K562 (cell line): ENCODE results near the gene AGT. TPM values are rescaled to one million over a fixed set of nuclear protein-coding genes. Genes with fewer than 3 reads are reported as not detected.

Experiments
- ATAC-seq: fragments of 200-7000 bp; cut with Tn5 transposase; 3 replicates; pipeline ENCODE4 v1.9.1; 2020; ENCODE audit warnings: moderate library complexity
- BruUV-seq: library from RNA; stranded (reverse); fragments of 400-500 nt; replicated peaks from 2 replicates; lab custom pipeline; 2021; lab: Mats Ljungman, UMichigan
- CTCF ChIA-PET: fragments of 300-600 bp; formaldehyde crosslinking; extraction: SDS; loops from one replicate; lab custom pipeline; 2021; ENCODE audit warnings: low intra/inter-chr PET ratio; lab: Yijun Ruan, JAX
- POLR2A ChIA-PET: fragments of 300-600, 350-650 bp; sonication (Branson Sonifier 250); formaldehyde crosslinking; extraction: SDS; loops from one replicate; lab custom pipeline; 2021; ENCODE audit warnings: antibody characterized with exemption, inconsistent platforms; lab: Yijun Ruan, JAX
- DNase-seq, 4 experiments: peaks; one replicate each; pipeline versions ENCODE4 v3.0.0 to v3.0.0-alpha.2; 2011 to 2018; ENCODE audit warnings: low spot score in 3 of 4, mixed read lengths in 3 of 4; ENCODE audit errors: extremely low read depth in 1 of 4
- FAIRE-seq: peaks from 2 replicates; lab custom pipeline; 2011; peaks lifted over from hg19 to GRCh38; lab: Jason Lieb, UNC
- H2AFZ ChIP-seq: 2 replicates; pipeline ENCODE4 v1.6.0; 2011; ENCODE audit warnings: low read depth, low read length, control low read depth, inconsistent platforms
- H3K27ac ChIP-seq: fragments of 200-600 bp; 3 replicates; pipeline ENCODE4 v1.8.0; 2011; ENCODE audit warnings: low read depth, mild to moderate bottlenecking, control low read depth, inconsistent platforms, low read length, moderate library complexity, mixed read lengths; ENCODE audit errors: extremely low read depth
- H3K27me3 ChIP-seq, 2 experiments: fragments of 300-600 bp in 1 of 2; 2 replicates in 1 of 2; 3 replicates in 1 of 2; pipeline versions ENCODE4 v1.6.0 to v1.8.0; 2011; ENCODE audit warnings: inconsistent platforms in 2 of 2, low read length in 2 of 2, mild to moderate bottlenecking in 1 of 2, mixed read lengths in 1 of 2, moderate library complexity in 1 of 2; ENCODE audit not compliant: control insufficient read depth in 2 of 2, insufficient read depth in 2 of 2
- H3K36me3 ChIP-seq: fragments of 300-600 bp; 3 replicates; pipeline ENCODE4 v1.8.0; 2011; ENCODE audit warnings: mild to moderate bottlenecking, low read length, inconsistent platforms; ENCODE audit not compliant: control insufficient read depth, insufficient read depth
- H3K4me1 ChIP-seq, 2 experiments: fragments of 200-600 bp in 1 of 2; replicated peaks in 1 of 2; 2 replicates in 1 of 2; 3 replicates in 1 of 2; pipeline versions ENCODE4 v1.5.1 to v1.8.0; 2011; ENCODE audit warnings: inconsistent platforms in 2 of 2, low read length in 2 of 2, mild to moderate bottlenecking in 1 of 2, mixed read lengths in 1 of 2, moderate library complexity in 1 of 2; ENCODE audit not compliant: control insufficient read depth in 2 of 2, insufficient read depth in 2 of 2
- H3K4me2 ChIP-seq: 2 replicates; pipeline ENCODE4 v1.6.1; 2011; ENCODE audit warnings: low read length, control low read depth, inconsistent platforms, mixed read lengths; ENCODE audit not compliant: insufficient read depth
- H3K4me3 ChIP-seq: fragments of 200-600 bp; sonication (generic), shearing (Covaris generic); 2 replicates; pipeline ENCODE4 v1.5.1; 2016; ENCODE audit warnings: control low read depth, inconsistent platforms
- H3K79me2 ChIP-seq: fragments of 200-600 bp; 3 replicates; pipeline ENCODE4 v1.8.0; 2011; ENCODE audit warnings: low read length, inconsistent platforms; ENCODE audit not compliant: control insufficient read depth, insufficient read depth
- H3K9ac ChIP-seq, 2 experiments: 2 replicates each; pipeline versions ENCODE4 v1.6.0 to v1.6.1; 2011; ENCODE audit warnings: low read depth in 2 of 2, low read length in 2 of 2, control low read depth in 1 of 2, inconsistent platforms in 1 of 2, mild to moderate bottlenecking in 1 of 2, mixed read lengths in 1 of 2; ENCODE audit not compliant: insufficient read depth in 1 of 2
- H3K9me1 ChIP-seq: one replicate; pipeline ENCODE4 v1.6.0; 2011; ENCODE audit warnings: inconsistent platforms, mild to moderate bottlenecking, low read length, moderate library complexity; ENCODE audit not compliant: control insufficient read depth, insufficient read depth
- H3K9me3 ChIP-seq: replicated peaks from 2 replicates; pipeline ENCODE4 v1.5.1; 2011; ENCODE audit warnings: low read depth, low read length, inconsistent platforms; ENCODE audit not compliant: control insufficient read depth, insufficient read depth
- H4K20me1 ChIP-seq: replicated peaks from 2 replicates; pipeline ENCODE4 v1.6.1; 2011; ENCODE audit warnings: low read length, inconsistent platforms, mixed read lengths; ENCODE audit not compliant: control insufficient read depth, insufficient read depth
- HEY1 ChIP-seq: fragments of 250-450 bp; sonication (Bioruptor Pico); IDR thresholded peaks from 2 replicates; pipeline ENCODE4 v1.5.0; 2020; ENCODE audit warnings: mild to moderate bottlenecking, moderate library complexity, borderline replicate concordance
- MAZ ChIP-seq, 2 experiments: fragments of 450-650 bp in 1 of 2; sonication (generic) in 1 of 2; formaldehyde crosslinking; IDR thresholded peaks in 1 of 2; conservative IDR thresholded peaks in 1 of 2; 2 replicates each; pipeline versions ENCODE4 v1.4.0 to v1.5.0; 2020; ENCODE audit warnings: mild to moderate bottlenecking in 1 of 2, missing genetic modification reagents in 1 of 2
- MED1 ChIP-seq: sonication (generic); formaldehyde crosslinking; IDR thresholded peaks from 2 replicates; pipeline ENCODE4 v1.8.1; 2023; ENCODE audit warnings: missing genetic modification reagents, borderline replicate concordance
- NUFIP1 ChIP-seq: fragments of 450-650 bp; IDR thresholded peaks from 2 replicates; pipeline ENCODE4 v1.6.1; 2018; ENCODE audit not compliant: partially characterized antibody
- RB1 ChIP-seq: fragments of 450-650 bp; IDR thresholded peaks from 2 replicates; pipeline ENCODE4 v1.6.1; 2017; ENCODE audit warnings: low read depth, mild to moderate bottlenecking
- RBBP5 ChIP-seq: fragments of 200-600 bp; sonication (generic); IDR thresholded peaks from 2 replicates; pipeline ENCODE4 v1.6.1; 2012; ENCODE audit warnings: borderline replicate concordance, mild to moderate bottlenecking, low read length, control low read depth, inconsistent platforms; ENCODE audit not compliant: insufficient read depth, poor library complexity, severe bottlenecking
- RBM15 ChIP-seq: fragments of 200-400 bp; formaldehyde crosslinking; IDR thresholded peaks from 2 replicates; pipeline ENCODE4 v1.6.1; 2018; ENCODE audit warnings: mild to moderate bottlenecking, low read length, moderate library complexity; ENCODE audit not compliant: insufficient read depth
- SRSF9 ChIP-seq: fragments of 200-400 bp; formaldehyde crosslinking; IDR thresholded peaks from 2 replicates; pipeline ENCODE4 v1.6.1; 2017; ENCODE audit warnings: low read depth, low read length, borderline replicate concordance
- ZFP91 ChIP-seq: sonication (generic); formaldehyde crosslinking; IDR thresholded peaks from 2 replicates; pipeline ENCODE4 v1.8.0; 2022; ENCODE audit warnings: mild to moderate bottlenecking, missing genetic modification reagents
- ZNF253 ChIP-seq: fragments of 250-450 bp; sonication (Bioruptor Pico); conservative IDR thresholded peaks from 2 replicates; pipeline ENCODE4 v1.6.1; 2021; ENCODE audit warnings: mild to moderate bottlenecking
- ZNF384 ChIP-seq: IDR thresholded peaks from 2 replicates; pipeline ENCODE4 v1.6.1; 2012; ENCODE audit warnings: low read depth, low read length, improper control_type of control experiment
- WGBS: fragments of 100-300 bp; shearing (Covaris generic); methylation state at CpG from one replicate; pipeline ENCODE4 v1.1.6; 2016; ENCODE audit warnings: low coverage, mixed read lengths; ENCODE audit not compliant: insufficient coverage; ENCODE audit errors: missing lambda C conversion rate; 5-methylcytosine and 5-hydroxymethylcytosine counted together
- in situ Hi-C: fragments of 300-500 bp; cut with MboI; formaldehyde crosslinking; loops from 4 replicates; pipeline ENCODE4 v1.15.0; 2018; ENCODE audit warnings: inconsistent platforms, mixed read lengths
- intact Hi-C: fragments of 100-400 bp; cut with micrococcal nuclease; formaldehyde crosslinking; loops from 2 replicates; pipeline ENCODE4 v1.14.2; 2022
- polyA plus RNA-seq, 8 experiments: library from polyadenylated mRNA; depleted of rRNA in 4 of 8; stranded (reverse) in 5 of 8; unstranded in 3 of 8; fragments of >200 nt; fragmentation: Nextera tagmentation in 2 of 8; fragmentation: Illumina TruSeq in 1 of 8; extraction: Ambion mirVana in 2 of 8; extraction: Trizol in 1 of 8; gene quantifications; 2 replicates each; pipeline versions ENCODE4 v1.2.1 to v1.2.3, GENCODE V29; 2011 to 2014; ENCODE audit warnings: inconsistent platforms in 1 of 8, missing spikeins in 1 of 8
- total RNA-seq, 7 experiments: library from RNA; depleted of rRNA in 6 of 7; stranded (reverse); fragments of >200 nt in 6 of 7; fragmentation: Illumina TruSeq in 2 of 7; extraction: Trizol in 2 of 7; gene quantifications; 2 replicates each; pipeline versions ENCODE4 v1.2.1 to v1.2.3, GENCODE V29; 2011 to 2021; ENCODE audit warnings: low replicate concordance in 1 of 7
- TF ChIP-seq, protein P1 (sequence below): fragments of 250-450 bp; sonication (Bioruptor Pico); IDR thresholded peaks from 2 replicates; pipeline ENCODE4 v1.4.0; 2020; ENCODE audit warnings: mild to moderate bottlenecking

The AGT gene
- total and polyA plus RNA-seq, 9 of the 15 experiments (the other 6 are each of a cell fraction or from before 2014, with no cell fraction given), result 0.40 TPM; not detected in 8

DNA sequence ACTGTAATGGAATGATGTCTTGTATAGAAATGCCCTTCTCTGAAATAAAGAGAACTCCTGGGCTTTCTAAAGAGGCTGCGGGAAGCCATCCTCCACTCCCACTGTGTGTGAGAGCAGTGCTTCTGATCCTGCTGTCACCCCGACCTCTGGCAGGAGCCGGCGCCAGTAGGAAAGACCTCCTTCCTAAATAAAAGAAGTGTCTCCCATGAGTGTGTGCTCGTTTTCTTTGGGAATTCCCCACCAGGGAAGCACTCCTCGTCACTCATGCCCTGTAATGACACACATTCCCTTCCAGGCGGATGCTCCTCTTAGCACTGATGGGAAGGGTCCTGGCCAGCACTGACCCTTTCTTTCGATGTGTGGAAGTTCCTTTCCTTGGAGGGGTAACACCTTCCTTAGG is 20.1 kb downstream of the AGT start:
- Histone ChIP-seq H2AFZ (no peak overlapping the region), H3K79me2 (no peaks in the 10 kb centered on the region), H3K9me1 (no peaks in the 10 kb centered on the region), H3K9ac (no peak overlapping the region), H3K9me3 (no peaks in the 10 kb centered on the region), H3K4me3 (no peak overlapping the region), H4K20me1 (0 out of 2 replicates have a peak, but pooled peaks cover 9% of the 10 kb centered on the region), H3K4me1 (no peaks in the 10 kb centered on the region; a peak in 1 of 5 replicates), H3K4me2 (no peak overlapping the region), H3K27me3 (peaks cover 3 to 19% of the 10 kb centered on the region in 2 experiments; a peak in 4 of 5 replicates), H3K27ac (no peak overlapping the region), H3K36me3 (peaks cover 41% of the 10 kb centered on the region)
- TF ChIP-seq ZFP91 (CRISPR knock-in tag) (no peak), SRSF9 (no peak), HEY1 (no peak), RB1 (no peak), NUFIP1 (no peak), RBM15 (no peak), ZNF384 (no peak), ZNF253 (CRISPR knock-in tag) (no peak), RBBP5 (no peak), MED1 (CRISPR knock-in tag) (no peak), MAZ (CRISPR knock-in tag; conservative IDR thresholded peaks at IDR 0.05 in 1 of 2, IDR thresholded peaks at IDR 0.05 in 1 of 2) (no peak)
- TF ChIP-seq, protein P1, sequence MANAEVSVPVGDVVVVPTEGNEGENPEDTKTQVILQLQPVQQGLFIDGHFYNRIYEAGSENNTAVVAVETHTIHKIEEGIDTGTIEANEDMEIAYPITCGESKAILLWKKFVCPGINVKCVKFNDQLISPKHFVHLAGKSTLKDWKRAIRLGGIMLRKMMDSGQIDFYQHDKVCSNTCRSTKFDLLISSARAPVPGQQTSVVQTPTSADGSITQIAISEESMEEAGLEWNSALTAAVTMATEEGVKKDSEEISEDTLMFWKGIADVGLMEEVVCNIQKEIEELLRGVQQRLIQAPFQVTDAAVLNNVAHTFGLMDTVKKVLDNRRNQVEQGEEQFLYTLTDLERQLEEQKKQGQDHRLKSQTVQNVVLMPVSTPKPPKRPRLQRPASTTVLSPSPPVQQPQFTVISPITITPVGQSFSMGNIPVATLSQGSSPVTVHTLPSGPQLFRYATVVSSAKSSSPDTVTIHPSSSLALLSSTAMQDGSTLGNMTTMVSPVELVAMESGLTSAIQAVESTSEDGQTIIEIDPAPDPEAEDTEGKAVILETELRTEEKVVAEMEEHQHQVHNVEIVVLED, result no peak
- CTCF ChIA-PET, result no interaction called here
- no TSS peak for BruUV-seq
- POLR2A ChIA-PET, result interaction anchor here (0.5 to 1.3 kb wide), 2 partner anchors 8 to 43 kb away, joined by 3 read pairs; no protein-coding TSS in a partner anchor
- no peak for ATAC-seq
- WGBS, result 87% methylated on average over 8 of the region's 8 CpGs
- intact Hi-C loops, result no loop called here
- in situ Hi-C loops, result no loop called here
- FAIRE-seq, result no peak
- DNase-seq, result no peak
